COR-L47 (cell line): ENCODE measurements around the gene PSMB8.

Experiments used
- DNase-seq: peaks from one replicate; lab custom pipeline; 2025; lab: John Stamatoyannopoulos, UW

Gene PSMB8

GRCh38 chr6:32792901-32793435, 50.9 kb downstream of the PSMB8 start:
- no peak for DNase-seq
